H1 (cell line): Measurements from ENCODE around the gene GPR18.

Experiments
- BRCA1 ChIP-seq: IDR thresholded peaks from 2 replicates; pipeline ENCODE4 v1.6.1; 2012; ENCODE audit warnings: low read depth, low read length, improper control_type of control experiment
- FOSL1 ChIP-seq: IDR thresholded peaks from 2 replicates; pipeline ENCODE4 v1.6.1; 2011; ENCODE audit warnings: mild to moderate bottlenecking, low read depth, low read length, moderate library complexity; ENCODE audit not compliant: insufficient read depth

GRCh38 chr13:99260216-99260615 is 2.0 kb upstream of the GPR18 start:
- no peak for TF ChIP-seq FOSL1
- TF ChIP-seq BRCA1, result no peak
